ENCODE measurements around the gene VEZF1.
A peak's percentile ranks its signal among the peaks of the same experiment; 100 is the strongest.

The VEZF1 gene

DNA sequence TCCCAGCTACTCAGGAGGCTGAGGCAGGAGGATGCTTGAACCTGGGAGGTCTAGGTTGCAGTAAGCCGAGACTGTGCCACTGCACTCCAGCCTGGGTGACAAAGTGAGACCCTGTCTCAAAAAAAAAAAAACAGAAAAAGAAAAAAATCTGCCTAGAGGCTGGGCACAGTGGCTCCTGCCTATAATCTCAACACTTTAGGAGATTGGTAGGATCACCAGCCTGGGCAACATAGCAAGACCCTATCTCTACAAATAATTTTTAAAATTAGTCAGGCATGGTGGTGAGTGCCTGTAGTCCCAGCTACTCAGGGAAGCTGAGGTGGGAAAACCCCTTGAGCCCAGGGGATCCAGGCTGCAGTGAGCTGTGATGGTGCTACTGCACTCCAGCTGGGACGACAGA is 50.6 kb downstream of the VEZF1 start:
- no peak overlapping the region for H2AFZ ChIP-seq (ENCODE audit: low read depth, low read length)
- H3K9me3 ChIP-seq (ENCODE audit: low read length), result no peaks in the 10 kb centered on the region
- no peaks in the 10 kb centered on the region for H3K36me3 ChIP-seq (ENCODE audit: insufficient read depth, low read length)
- no peak overlapping the region for H3K4me3 ChIP-seq (ENCODE audit: low read length)
- peaks cover 65% of the 10 kb centered on the region for H3K4me1 ChIP-seq (ENCODE audit: insufficient read depth, low read length)
- no peaks in the 10 kb centered on the region for H3K27me3 ChIP-seq (ENCODE audit: insufficient read depth, low read length)

DNA sequence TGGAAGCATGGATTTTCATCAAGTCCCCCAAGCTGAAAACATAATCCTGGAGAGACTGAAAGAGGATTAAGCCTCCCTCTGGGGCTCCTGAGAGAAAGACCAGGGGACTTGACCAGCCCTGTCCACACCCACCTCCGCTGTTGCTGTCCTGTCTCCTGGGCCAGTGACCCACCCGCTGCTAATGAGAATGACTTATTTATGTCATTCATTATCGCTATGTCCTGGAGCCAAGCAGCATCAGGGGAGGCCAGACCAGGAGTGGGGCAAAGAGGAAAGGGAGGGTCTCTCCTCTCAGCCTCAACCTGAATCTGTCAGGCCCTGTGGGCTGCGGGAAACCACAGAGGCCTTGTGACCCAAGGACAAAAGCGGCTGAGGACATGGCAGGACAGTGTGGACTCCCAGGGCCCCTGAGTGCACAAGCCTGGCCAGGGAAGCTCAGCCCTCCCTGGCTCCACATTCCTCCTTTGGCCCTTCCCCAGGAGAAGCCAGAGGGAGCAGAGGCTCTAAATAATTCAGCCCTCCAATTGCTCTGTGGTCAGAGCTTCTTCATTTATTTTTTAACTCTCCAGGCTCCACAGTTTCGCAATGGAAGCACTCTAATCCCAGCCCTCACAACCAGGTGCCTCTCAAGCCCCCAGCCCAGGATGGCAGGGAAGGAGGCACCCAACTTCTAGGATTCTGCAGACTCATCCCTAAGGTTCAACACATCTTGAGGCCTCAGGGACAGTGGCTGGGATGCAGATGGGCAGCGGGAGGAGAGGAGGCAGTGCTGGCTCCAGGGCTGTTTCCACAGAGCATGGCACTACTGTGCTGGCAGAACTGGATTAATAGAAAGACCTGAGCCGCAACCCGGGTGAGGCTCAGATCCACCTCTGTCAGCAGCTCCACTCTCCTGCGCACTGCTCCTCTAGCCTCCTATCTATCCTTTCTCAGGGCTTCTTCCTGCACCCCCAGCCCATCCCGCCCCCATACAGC is 51.9 kb downstream of the VEZF1 start:
- Histone ChIP-seq H2AFZ (ENCODE audit: low read depth, low read length) (no peak overlapping the region), H3K4me3 (ENCODE audit: low read length) (peak overlapping the region; percentile 13), H3K4me1 (ENCODE audit: insufficient read depth, low read length) (peaks cover 62% of the 10 kb centered on the region), H3K9me3 (ENCODE audit: low read length) (no peaks in the 10 kb centered on the region), H3K27me3 (ENCODE audit: insufficient read depth, low read length) (no peaks in the 10 kb centered on the region), H3K36me3 (ENCODE audit: insufficient read depth, low read length) (no peaks in the 10 kb centered on the region)

DNA sequence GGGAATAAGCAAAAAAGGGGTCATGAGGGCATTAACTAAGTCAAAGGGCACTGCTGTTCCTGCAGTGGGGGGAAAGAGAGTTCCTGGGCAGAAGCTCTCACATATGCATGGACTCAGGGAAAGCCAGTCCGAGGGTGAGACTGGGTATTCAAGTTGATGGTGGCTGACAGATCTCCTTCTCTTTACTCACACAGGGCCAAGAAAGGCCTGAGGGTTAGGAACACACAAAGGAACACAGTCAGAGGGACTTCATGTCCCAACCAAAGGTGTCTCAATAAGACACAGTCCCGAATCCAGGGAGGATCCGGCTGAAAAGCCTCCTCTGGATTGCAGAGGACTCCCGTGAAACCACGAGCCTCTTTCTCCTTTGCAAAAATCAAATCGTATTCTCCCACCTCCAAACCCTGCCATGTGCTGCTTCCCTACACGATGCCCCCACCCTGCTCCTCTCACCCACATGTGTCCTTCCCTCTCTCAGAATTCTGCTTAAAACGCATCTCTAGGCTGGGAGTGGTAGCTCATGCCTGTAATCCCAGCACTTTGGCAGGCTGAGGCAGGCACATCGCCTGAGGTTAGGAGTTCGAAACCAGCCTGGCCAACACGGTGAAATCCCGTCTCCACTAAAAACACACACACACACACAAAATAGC is 56.4 kb downstream of the VEZF1 start:
- Histone ChIP-seq H3K36me3 (ENCODE audit: insufficient read depth, low read length) (no peaks in the 10 kb centered on the region), H3K9me3 (ENCODE audit: low read length) (no peaks in the 10 kb centered on the region), H3K27me3 (ENCODE audit: insufficient read depth, low read length) (no peaks in the 10 kb centered on the region), H2AFZ (ENCODE audit: low read depth, low read length) (no peak overlapping the region), H3K4me1 (ENCODE audit: insufficient read depth, low read length) (peaks cover 54% of the 10 kb centered on the region), H3K4me3 (ENCODE audit: low read length) (no peak overlapping the region)

DNA sequence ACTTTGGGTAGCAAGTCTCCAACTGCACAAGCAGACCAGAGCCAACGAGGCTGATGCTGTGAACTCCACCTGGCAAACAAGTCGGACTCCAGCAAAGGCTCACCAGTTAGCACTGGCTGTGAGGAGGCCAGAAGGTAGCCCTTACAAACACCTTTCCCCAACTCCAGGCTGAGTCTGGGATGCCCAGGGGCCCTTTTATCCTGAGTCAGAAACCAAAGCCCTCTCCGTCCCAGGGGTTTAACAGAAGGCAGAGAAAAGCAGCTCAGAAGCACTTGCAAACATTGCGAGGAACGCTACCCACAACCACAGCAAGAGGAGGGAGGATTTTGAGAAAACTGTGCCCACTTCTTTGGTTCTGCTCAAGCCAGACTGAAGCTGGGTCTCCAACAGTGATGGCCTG is 57.8 kb downstream of the VEZF1 start:
- peaks cover 53% of the 10 kb centered on the region for H3K4me1 ChIP-seq (ENCODE audit: insufficient read depth, low read length)
- no peaks in the 10 kb centered on the region for H3K27me3 ChIP-seq (ENCODE audit: insufficient read depth, low read length)
- H3K9me3 ChIP-seq (ENCODE audit: low read length), result no peaks in the 10 kb centered on the region
- no peak overlapping the region for H2AFZ ChIP-seq (ENCODE audit: low read depth, low read length)
- no peaks in the 10 kb centered on the region for H3K36me3 ChIP-seq (ENCODE audit: insufficient read depth, low read length)
- H3K4me3 ChIP-seq (ENCODE audit: low read length), result no peak overlapping the region

DNA sequence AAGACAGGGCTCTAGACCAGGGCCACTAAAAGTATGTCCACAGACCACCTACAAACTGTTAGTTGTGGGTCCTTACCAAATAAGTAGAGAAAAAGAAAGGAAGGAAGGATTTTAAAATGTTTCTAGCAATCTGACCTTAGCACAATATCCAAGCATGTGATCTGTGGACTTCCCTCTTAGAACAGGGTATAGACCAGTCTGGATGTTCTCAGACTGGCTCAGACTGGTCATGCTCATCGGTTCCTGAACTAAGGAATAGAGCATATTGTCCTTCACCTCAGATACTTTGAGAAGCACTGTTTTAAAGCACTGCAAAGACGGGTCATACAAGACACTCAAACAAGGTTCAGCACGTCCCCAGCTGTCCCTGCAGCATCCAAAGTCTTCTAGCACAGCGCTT is 58.7 kb downstream of the VEZF1 start:
- Histone ChIP-seq H2AFZ (ENCODE audit: low read depth, low read length) (no peak overlapping the region), H3K27me3 (ENCODE audit: insufficient read depth, low read length) (no peaks in the 10 kb centered on the region), H3K36me3 (ENCODE audit: insufficient read depth, low read length) (no peaks in the 10 kb centered on the region), H3K4me1 (ENCODE audit: insufficient read depth, low read length) (peaks cover 48% of the 10 kb centered on the region), H3K4me3 (ENCODE audit: low read length) (no peak overlapping the region), H3K9me3 (ENCODE audit: low read length) (no peaks in the 10 kb centered on the region)

DNA sequence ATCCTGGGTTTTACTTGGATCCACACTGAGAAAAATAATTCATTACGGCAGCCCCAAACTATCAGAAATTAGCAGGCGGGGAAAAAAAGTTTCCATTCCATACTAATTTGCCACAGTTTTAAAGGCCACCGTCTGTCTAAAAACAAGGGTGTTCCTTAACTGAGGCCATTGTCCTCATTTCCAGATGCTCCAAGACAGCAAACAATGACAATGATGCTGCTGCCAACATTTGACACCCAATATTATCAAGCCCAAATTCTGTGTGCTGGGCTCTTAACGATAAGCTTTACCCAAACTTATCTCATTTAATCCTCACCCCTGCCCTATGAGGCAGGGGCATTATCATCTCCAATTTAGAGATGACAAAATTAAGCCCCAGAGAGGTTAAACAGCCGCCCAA is 59.1 kb downstream of the VEZF1 start:
- no peak overlapping the region for H3K4me3 ChIP-seq (ENCODE audit: low read length)
- no peaks in the 10 kb centered on the region for H3K9me3 ChIP-seq (ENCODE audit: low read length)
- no peak overlapping the region for H2AFZ ChIP-seq (ENCODE audit: low read depth, low read length)
- H3K36me3 ChIP-seq (ENCODE audit: insufficient read depth, low read length), result no peaks in the 10 kb centered on the region
- H3K4me1 ChIP-seq (ENCODE audit: insufficient read depth, low read length), result peaks cover 48% of the 10 kb centered on the region
- H3K27me3 ChIP-seq (ENCODE audit: insufficient read depth, low read length), result no peaks in the 10 kb centered on the region

DNA sequence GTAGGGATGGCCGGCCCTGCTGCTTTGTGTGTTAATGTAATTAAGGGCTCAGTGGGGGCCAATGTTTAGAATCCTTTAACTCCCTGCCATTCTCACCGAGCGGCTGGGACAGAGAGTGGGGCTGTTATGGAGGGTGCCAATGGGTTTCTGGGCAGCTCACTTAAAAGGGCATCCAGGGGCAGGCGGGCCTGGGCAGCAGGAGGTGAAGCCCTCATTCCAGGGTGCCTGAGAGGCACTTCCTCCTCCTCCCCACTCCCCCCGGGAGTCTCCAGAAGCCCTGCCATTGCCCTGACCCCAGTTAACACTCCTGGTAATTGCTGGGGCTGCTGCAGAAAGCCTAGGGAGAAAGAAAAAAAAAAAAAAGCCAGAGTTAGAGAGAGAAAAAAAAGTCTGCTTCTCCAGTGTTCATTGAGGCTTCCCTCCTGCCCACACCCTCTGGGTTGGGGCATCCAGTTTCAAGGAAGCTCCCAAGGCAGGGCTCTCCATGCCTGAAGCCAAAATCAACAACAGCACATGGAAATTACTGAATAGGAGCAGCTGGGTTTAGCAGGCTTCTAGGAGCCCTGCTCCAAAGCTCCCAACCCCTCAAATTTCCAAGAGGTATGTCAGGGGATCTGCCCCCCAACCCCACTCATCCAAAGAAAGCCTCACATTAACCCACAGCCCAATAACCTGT is 60.9 kb downstream of the VEZF1 start:
- H3K4me3 ChIP-seq (ENCODE audit: low read length), result no peak overlapping the region
- no peak overlapping the region for H2AFZ ChIP-seq (ENCODE audit: low read depth, low read length)
- no peaks in the 10 kb centered on the region for H3K36me3 ChIP-seq (ENCODE audit: insufficient read depth, low read length)
- H3K9me3 ChIP-seq (ENCODE audit: low read length), result no peaks in the 10 kb centered on the region
- no peaks in the 10 kb centered on the region for H3K27me3 ChIP-seq (ENCODE audit: insufficient read depth, low read length)
- H3K4me1 ChIP-seq (ENCODE audit: insufficient read depth, low read length), result peaks cover 43% of the 10 kb centered on the region

DNA sequence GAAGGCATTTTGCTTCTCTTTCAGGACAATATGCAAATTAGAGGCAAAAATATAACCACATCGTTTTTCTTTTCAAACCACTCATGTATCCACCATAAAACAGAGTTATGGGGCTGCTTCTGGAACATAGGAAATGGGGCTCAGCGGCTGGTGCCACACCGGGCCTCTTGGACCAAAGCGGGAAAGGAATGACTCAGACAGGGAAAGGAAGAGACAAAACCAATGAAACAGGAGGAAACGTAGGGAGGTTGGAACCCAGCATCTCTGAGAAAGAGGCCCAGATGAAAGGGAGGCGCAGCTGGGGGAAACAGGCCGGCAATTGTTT is 61.4 kb downstream of the VEZF1 start:
- Histone ChIP-seq H2AFZ (ENCODE audit: low read depth, low read length) (no peak overlapping the region), H3K4me3 (ENCODE audit: low read length) (no peak overlapping the region), H3K27me3 (ENCODE audit: insufficient read depth, low read length) (no peaks in the 10 kb centered on the region), H3K36me3 (ENCODE audit: insufficient read depth, low read length) (no peaks in the 10 kb centered on the region), H3K4me1 (ENCODE audit: insufficient read depth, low read length) (peaks cover 42% of the 10 kb centered on the region), H3K9me3 (ENCODE audit: low read length) (no peaks in the 10 kb centered on the region)

DNA sequence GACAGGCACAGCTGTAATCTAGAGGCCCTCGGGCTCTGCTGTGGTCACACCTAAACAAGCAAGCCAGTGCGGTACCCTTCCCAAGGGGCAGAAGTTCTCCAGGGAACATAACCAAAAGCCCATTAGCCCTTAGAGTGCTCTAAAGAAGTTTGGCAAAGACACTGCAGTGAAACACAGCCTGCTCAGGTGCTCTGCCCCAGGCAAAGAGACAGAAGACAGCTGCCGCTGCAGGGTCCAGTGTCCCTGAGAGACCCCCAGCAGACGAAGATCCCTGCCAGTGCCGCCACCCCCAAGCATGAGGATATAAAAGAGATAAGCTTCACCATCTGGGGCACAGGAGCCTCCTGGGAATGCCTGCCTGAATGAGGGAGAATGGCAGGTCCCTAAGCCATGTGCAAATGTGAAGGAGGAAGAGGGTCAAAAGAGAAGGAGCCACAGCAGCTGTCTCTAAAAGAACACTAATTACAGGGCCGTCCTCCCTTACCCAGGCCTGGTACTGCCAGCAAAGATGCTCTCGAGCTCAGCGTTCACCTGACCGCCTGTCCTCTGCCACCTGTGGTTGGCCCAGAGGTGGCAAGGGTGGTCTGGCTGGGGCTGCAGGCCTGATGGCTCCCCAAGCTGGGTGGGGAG is 62.6 kb downstream of the VEZF1 start:
- no peaks in the 10 kb centered on the region for H3K36me3 ChIP-seq (ENCODE audit: insufficient read depth, low read length)
- no peak overlapping the region for H2AFZ ChIP-seq (ENCODE audit: low read depth, low read length)
- no peaks in the 10 kb centered on the region for H3K9me3 ChIP-seq (ENCODE audit: low read length)
- no peaks in the 10 kb centered on the region for H3K27me3 ChIP-seq (ENCODE audit: insufficient read depth, low read length)
- no peak overlapping the region for H3K4me3 ChIP-seq (ENCODE audit: low read length)
- H3K4me1 ChIP-seq (ENCODE audit: insufficient read depth, low read length), result peaks cover 41% of the 10 kb centered on the region

DNA sequence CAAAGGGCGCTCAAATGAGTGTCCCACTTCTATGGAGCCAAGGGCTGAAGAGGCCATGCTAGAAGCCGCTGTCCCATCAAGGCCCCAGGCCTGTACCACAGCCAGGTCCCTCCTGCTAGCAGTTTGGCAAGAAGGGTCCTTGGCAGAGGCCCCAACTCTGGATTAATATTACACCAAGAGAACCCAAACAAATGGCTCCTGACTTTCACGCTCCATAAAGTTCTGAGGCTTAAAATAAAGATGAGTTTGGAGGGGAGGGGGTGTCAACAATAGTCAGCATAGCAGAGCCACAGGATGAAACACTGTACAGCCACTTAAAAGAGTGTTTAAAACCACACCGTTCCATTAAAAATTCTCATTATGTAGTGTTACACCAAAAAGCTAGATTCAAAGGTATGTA is 63.4 kb downstream of the VEZF1 start:
- no peaks in the 10 kb centered on the region for H3K27me3 ChIP-seq (ENCODE audit: insufficient read depth, low read length)
- peaks cover 41% of the 10 kb centered on the region for H3K4me1 ChIP-seq (ENCODE audit: insufficient read depth, low read length)
- H3K9me3 ChIP-seq (ENCODE audit: low read length), result no peaks in the 10 kb centered on the region

More for the DNA sequence above, 63.4 kb downstream of the VEZF1 start:
- Histone ChIP-seq H3K4me3 (ENCODE audit: low read length) (no peak overlapping the region), H3K36me3 (ENCODE audit: insufficient read depth, low read length) (no peaks in the 10 kb centered on the region), H2AFZ (ENCODE audit: low read depth, low read length) (no peak overlapping the region)

All from neuron (in vitro differentiated cells).